ENCODE measurements around the gene NARS2. TPM values are rescaled to one million over a fixed set of nuclear protein-coding genes. Genes with fewer than 3 reads are reported as not detected.
A peak's percentile ranks its signal among the peaks of the same experiment; 100 is the strongest.

Gene NARS2
- total RNA-seq, 1 donor from 2014 or later: 16.5 TPM

GRCh38 chr11:78432956-78433355 lies 141.7 kb downstream of the NARS2 start:
- H3K4me1 Mint-ChIP-seq: peaks cover 35% of the 10 kb centered on the region
- intact Hi-C loops (cut with micrococcal nuclease): loop anchor here (1.0 kb wide), 1 partner anchor 205 kb away; no protein-coding TSS in a partner anchor
- no peak overlapping the region for H3K4me3 Mint-ChIP-seq
- POLR2A ChIA-PET: interaction anchor here (6.9 kb wide), 1 partner anchor 16 kb away, joined by 113 read pairs; the partner anchor contains the start of gene GAB2
- no peak overlapping the region for H3K27ac Mint-ChIP-seq
- TF ChIP-seq, protein P1, sequence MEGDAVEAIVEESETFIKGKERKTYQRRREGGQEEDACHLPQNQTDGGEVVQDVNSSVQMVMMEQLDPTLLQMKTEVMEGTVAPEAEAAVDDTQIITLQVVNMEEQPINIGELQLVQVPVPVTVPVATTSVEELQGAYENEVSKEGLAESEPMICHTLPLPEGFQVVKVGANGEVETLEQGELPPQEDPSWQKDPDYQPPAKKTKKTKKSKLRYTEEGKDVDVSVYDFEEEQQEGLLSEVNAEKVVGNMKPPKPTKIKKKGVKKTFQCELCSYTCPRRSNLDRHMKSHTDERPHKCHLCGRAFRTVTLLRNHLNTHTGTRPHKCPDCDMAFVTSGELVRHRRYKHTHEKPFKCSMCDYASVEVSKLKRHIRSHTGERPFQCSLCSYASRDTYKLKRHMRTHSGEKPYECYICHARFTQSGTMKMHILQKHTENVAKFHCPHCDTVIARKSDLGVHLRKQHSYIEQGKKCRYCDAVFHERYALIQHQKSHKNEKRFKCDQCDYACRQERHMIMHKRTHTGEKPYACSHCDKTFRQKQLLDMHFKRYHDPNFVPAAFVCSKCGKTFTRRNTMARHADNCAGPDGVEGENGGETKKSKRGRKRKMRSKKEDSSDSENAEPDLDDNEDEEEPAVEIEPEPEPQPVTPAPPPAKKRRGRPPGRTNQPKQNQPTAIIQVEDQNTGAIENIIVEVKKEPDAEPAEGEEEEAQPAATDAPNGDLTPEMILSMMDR (IDR thresholded peaks at IDR 0.05): no peak
- H3K36me3 Mint-ChIP-seq (ENCODE audit: low read depth): peaks cover 3% of the 10 kb centered on the region
- DNase-seq (no peak), ATAC-seq (ENCODE audit: low read depth) (no peak)
- no peaks in the 10 kb centered on the region for H3K27me3 Mint-ChIP-seq
- H3K9me3 Mint-ChIP-seq: no peaks in the 10 kb centered on the region
- CTCF ChIA-PET: interaction anchor here (8.4 kb wide), 1 partner anchor 16 kb away, joined by 90 read pairs; the partner anchor contains the start of gene GAB2

- POLR2A ChIA-PET: interaction anchor here (0.7 to 6.9 kb wide), 3 partner anchors 10 to 239 kb away, joined by 6 to 113 read pairs (median 6); partner anchors contain the start of gene GAB2
- Mint-ChIP-seq H3K27me3 (no peaks in the 10 kb centered on the region), H3K4me3 (no peak overlapping the region), H3K36me3 (ENCODE audit: low read depth) (peaks cover 3% of the 10 kb centered on the region), H3K4me1 (peaks cover 40% of the 10 kb centered on the region), H3K9me3 (no peaks in the 10 kb centered on the region), H3K27ac (peak overlapping the region; percentile 41)
- TF ChIP-seq, protein P1 (IDR thresholded peaks at IDR 0.05): no peak
- ATAC-seq (ENCODE audit: low read depth) (no peak), DNase-seq (no peak)
- intact Hi-C loops (cut with micrococcal nuclease): loop anchor here (1.0 kb wide), 1 partner anchor 204 kb away; no protein-coding TSS in a partner anchor
- CTCF ChIA-PET: interaction anchor here (0.9 to 8.4 kb wide), 6 partner anchors 11 to 208 kb away, joined by 3 to 90 read pairs (median 8); partner anchors contain the start of gene GAB2
These were observed 142.6 kb downstream of the NARS2 start for GRCh38 chr11:78432058-78432515.

GRCh38 chr11:78429660-78430059 lies 145.0 kb downstream of the NARS2 start:
- H3K9me3 Mint-ChIP-seq: no peaks in the 10 kb centered on the region
- H3K4me1 Mint-ChIP-seq: peaks cover 64% of the 10 kb centered on the region
- H3K27me3 Mint-ChIP-seq: no peaks in the 10 kb centered on the region
- TF ChIP-seq, protein P1 (IDR thresholded peaks at IDR 0.05): no peak
- intact Hi-C loops (cut with micrococcal nuclease): loop anchor here (1.0 to 2.0 kb wide), 4 partner anchors 9 to 32 kb away; no protein-coding TSS in a partner anchor
- ChIA-PET POLR2A (interaction anchor here (0.8 to 6.9 kb wide), 12 partner anchors 9 to 435 kb away, joined by 3 to 113 read pairs (median 3); partner anchors contain the start of genes GAB2 and INTS4), CTCF (interaction anchor here (0.6 to 8.4 kb wide), 8 partner anchors 8 to 352 kb away, joined by 3 to 90 read pairs (median 3); partner anchors contain the start of gene GAB2)
- DNase-seq: no peak
- peak overlapping the region; percentile 69 for H3K4me3 Mint-ChIP-seq
- peak; percentile 79 for ATAC-seq (ENCODE audit: low read depth)
- H3K36me3 Mint-ChIP-seq (ENCODE audit: low read depth): no peaks in the 10 kb centered on the region
- peak overlapping the region; percentile 90 for H3K27ac Mint-ChIP-seq

GRCh38 chr11:78429209-78429608 lies 145.5 kb downstream of the NARS2 start:
- POLR2A ChIA-PET: interaction anchor here (0.9 to 6.9 kb wide), 10 partner anchors 8 to 435 kb away, joined by 3 to 113 read pairs (median 3); partner anchors contain the start of genes GAB2 and INTS4
- no peaks in the 10 kb centered on the region for H3K27me3 Mint-ChIP-seq
- peaks cover 69% of the 10 kb centered on the region for H3K4me1 Mint-ChIP-seq
- CTCF ChIA-PET: interaction anchor here (0.7 to 8.4 kb wide), 7 partner anchors 8 to 351 kb away, joined by 3 to 90 read pairs (median 3); partner anchors contain the start of gene GAB2
- TF ChIP-seq, protein P1 (IDR thresholded peaks at IDR 0.05): no peak
- ATAC-seq (ENCODE audit: low read depth) (no peak), DNase-seq (no peak)
- H3K27ac Mint-ChIP-seq: peak overlapping the region; percentile 90
- no peaks in the 10 kb centered on the region for H3K36me3 Mint-ChIP-seq (ENCODE audit: low read depth)
- H3K9me3 Mint-ChIP-seq: no peaks in the 10 kb centered on the region
- H3K4me3 Mint-ChIP-seq: peak overlapping the region; percentile 69
- intact Hi-C loops (cut with micrococcal nuclease): loop anchor here (1.0 to 2.0 kb wide), 4 partner anchors 9 to 32 kb away; no protein-coding TSS in a partner anchor

DNA sequence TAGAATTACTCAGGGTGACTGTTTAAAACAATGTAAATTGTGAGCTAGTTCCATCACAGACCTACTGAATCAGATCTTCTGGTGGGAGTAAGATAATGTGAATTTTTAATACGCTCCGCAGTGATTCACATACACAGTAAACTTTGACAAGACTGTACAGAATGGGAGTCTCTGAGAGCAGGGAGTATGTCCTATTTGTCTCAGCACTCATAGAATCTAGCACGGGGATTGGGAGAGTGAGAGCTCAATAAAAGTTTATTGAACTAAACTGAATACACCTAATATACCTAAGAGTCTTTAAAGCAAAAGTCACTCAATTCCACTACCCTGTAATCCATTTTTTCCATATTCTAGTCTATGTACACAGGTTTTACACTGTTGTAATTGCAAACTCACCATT lies 145.9 kb downstream of the NARS2 start:
- Mint-ChIP-seq H3K9me3 (no peaks in the 10 kb centered on the region), H3K27me3 (no peaks in the 10 kb centered on the region), H3K4me3 (peak overlapping the region; percentile 84), H3K36me3 (ENCODE audit: low read depth) (no peaks in the 10 kb centered on the region), H3K27ac (peak overlapping the region; percentile 90), H3K4me1 (peaks cover 72% of the 10 kb centered on the region)
- TF ChIP-seq, protein P1 (IDR thresholded peaks at IDR 0.05): no peak
- POLR2A ChIA-PET: interaction anchor here (0.9 to 6.9 kb wide), 6 partner anchors 8 to 36 kb away, joined by 3 to 113 read pairs (median 11); partner anchors contain the start of gene GAB2
- DNase-seq (no peak), ATAC-seq (ENCODE audit: low read depth) (no peak)
- CTCF ChIA-PET: interaction anchor here (0.9 to 8.4 kb wide), 3 partner anchors 12 to 351 kb away, joined by 3 to 90 read pairs (median 9); partner anchors contain the start of gene GAB2
- intact Hi-C loops (cut with micrococcal nuclease): loop anchor here (1.0 to 2.0 kb wide), 4 partner anchors 8 to 31 kb away; no protein-coding TSS in a partner anchor

Measured in activated B cell treated with CpG ODN at 0.5 μM for 24 hours (primary cell).